Retinal pigment epithelial cell (primary cell): ENCODE results near the gene TRIM40.

Experiments
- DNase-seq: peaks from one replicate; pipeline ENCODE4 v3.0.0-alpha.2; 2010; ENCODE audit warnings: low read depth
- H3K4me3 ChIP-seq: 2 replicates; pipeline ENCODE4 v1.5.1; 2011; ENCODE audit warnings: mild to moderate bottlenecking, low read length, control low read depth, moderate library complexity
- CTCF ChIP-seq: conservative IDR thresholded peaks from 2 replicates; pipeline ENCODE4 v1.5.1; 2011; ENCODE audit warnings: low read depth, low read length, control low read depth, inconsistent platforms

Gene TRIM40

DNA sequence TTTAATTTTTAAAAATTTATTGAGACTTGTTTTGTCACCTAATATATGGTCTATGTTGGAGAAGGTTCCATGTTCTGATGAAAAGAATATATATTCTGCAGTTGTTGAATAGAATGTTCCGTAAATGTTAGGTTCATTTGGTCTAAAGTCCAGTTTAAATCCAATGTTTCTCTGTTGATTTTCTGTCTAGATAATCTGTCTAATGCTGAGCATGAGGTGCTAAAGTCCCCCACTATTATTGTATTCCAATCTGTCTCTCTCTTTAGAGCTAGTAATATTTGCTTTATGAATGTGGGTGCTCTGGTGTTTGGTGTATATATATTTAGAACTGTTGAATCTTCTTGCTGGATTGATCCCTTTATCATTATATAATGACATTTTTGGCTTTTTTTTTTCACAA is 42.9 kb downstream of the TRIM40 start:
- TF ChIP-seq CTCF: no peak
- no peak overlapping the region for H3K4me3 ChIP-seq
- DNase-seq: no peak

- no peak overlapping the region for H3K4me3 ChIP-seq
- no peak for TF ChIP-seq CTCF
- DNase-seq: no peak
Observed at GRCh38 chr6:30180145-30180544, 44.2 kb downstream of the TRIM40 start.

DNA sequence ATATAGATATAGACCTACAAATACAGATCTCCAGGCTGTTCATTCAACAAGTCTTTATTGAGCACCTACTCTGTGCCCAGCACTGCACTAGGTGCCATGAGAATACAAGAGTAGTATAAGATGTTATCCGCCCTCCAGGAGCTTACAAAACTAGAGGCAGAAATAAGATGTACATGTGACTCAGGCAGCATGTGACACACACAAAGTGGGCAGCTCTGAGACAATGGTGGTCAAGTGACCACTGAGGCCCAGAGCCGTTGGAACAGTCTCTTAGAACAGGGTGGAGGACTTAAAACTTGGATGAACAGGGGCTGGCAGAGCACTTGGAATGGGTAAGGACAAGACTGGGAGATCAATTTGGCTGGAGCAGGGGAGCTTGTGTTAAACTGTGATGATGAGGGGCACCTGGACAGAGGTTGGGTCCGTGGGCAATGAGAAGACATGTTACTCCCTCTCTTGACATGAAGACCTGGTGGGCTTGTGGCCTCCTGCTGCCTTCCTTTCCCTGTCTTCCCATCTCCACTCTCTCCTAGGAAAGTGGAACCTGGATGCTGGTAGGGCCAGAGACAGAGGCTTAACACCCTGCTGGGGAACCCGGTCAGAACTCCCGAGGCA is 48.6 kb downstream of the TRIM40 start:
- no peak for DNase-seq
- TF ChIP-seq CTCF: no peak
- no peak overlapping the region for H3K4me3 ChIP-seq

DNA sequence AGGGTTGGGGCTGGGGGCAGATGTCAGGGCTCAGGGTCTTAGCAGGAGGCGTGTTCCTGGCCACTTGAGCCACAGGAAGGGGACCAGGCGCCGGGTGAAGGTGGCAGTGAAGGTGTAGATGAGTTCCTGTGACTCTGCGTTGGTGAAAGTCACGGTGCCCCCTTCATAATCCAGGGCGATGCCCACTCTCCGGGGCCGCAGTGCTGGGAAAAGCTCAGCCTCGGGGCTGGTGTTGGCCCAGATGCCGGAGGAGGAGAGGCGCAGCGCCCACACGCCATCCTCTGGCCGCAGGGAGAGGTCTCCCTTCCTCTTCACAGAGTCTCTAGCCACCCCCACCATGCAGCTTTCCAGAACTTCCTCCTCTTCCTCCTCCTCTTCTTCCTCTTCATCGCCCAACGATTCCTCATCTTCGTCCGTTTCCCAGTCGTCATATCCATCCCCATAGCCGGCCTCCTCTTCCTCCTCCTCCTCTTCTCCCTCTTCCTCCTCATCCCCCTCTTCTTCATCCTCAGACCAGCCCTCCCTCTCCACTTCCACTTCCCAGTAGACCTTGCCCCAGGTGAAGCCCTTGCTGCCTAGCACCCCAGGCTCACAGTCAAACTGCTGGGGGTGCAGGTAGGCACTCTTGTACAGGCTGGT is 50.0 kb downstream of the TRIM40 start:
- no peak overlapping the region for H3K4me3 ChIP-seq
- no peak for DNase-seq
- no peak for TF ChIP-seq CTCF

- no peak for DNase-seq
- H3K4me3 ChIP-seq: no peak overlapping the region
- no peak for TF ChIP-seq CTCF
Observed at GRCh38 chr6:30188541-30188940, 52.6 kb downstream of the TRIM40 start.

GRCh38 chr6:30192076-30192475 is 56.1 kb downstream of the TRIM40 start:
- TF ChIP-seq CTCF: no peak
- no peak for DNase-seq
- no peak overlapping the region for H3K4me3 ChIP-seq
